Right lobe of liver (tissue), 4 donors: ENCODE data around the gene LPAR6.

ENCODE experiments used
- CTCF ChIP-seq, 4 donors: fragments of 200-600 bp in 3 of 4; fragments of 450-650 bp in 1 of 4; IDR thresholded peaks; one replicate each; pipeline versions ENCODE4 v1.5.1 to v1.8.0; 2016 to 2022; ENCODE audit warnings: antibody characterized with exemption in 4 of 4, mild to moderate bottlenecking in 2 of 4
- POLR2A ChIP-seq: fragments of 450-650 bp; IDR thresholded peaks from one replicate; pipeline ENCODE4 v1.6.1; 2017; ENCODE audit warnings: antibody characterized with exemption, mild to moderate bottlenecking
- donor health status: DM: no; HTN: no; CAD: no.
- donor health status: DM: no; HTN: no; CAD: no.
- donor health status: DM: no; HTN: yes; CAD: no.

- TF ChIP-seq CTCF (IDR thresholded peaks at IDR 0.05), result no peak
- no peak for TF ChIP-seq POLR2A
These were observed 36.2 kb upstream of the LPAR6 start for GRCh38 chr13:48448959-48449614.
